Measurements from ENCODE around the gene CALCR.
"Not testable (repeated sequence)": the region's sequence is repeated elsewhere in the genome, so short reads cannot be mapped to it uniquely, and the experiment has no call there.

Gene CALCR

GRCh38 chr7:93559639-93560491 is 14.7 kb downstream of the CALCR start:
- DNase-seq, result no peak

- no peak for DNase-seq
Measured at GRCh38 chr7:93558705-93559614, 15.6 kb downstream of the CALCR start.

GRCh38 chr7:93551931-93552330 is 22.6 kb downstream of the CALCR start:
- DNase-seq, result no peak

DNA sequence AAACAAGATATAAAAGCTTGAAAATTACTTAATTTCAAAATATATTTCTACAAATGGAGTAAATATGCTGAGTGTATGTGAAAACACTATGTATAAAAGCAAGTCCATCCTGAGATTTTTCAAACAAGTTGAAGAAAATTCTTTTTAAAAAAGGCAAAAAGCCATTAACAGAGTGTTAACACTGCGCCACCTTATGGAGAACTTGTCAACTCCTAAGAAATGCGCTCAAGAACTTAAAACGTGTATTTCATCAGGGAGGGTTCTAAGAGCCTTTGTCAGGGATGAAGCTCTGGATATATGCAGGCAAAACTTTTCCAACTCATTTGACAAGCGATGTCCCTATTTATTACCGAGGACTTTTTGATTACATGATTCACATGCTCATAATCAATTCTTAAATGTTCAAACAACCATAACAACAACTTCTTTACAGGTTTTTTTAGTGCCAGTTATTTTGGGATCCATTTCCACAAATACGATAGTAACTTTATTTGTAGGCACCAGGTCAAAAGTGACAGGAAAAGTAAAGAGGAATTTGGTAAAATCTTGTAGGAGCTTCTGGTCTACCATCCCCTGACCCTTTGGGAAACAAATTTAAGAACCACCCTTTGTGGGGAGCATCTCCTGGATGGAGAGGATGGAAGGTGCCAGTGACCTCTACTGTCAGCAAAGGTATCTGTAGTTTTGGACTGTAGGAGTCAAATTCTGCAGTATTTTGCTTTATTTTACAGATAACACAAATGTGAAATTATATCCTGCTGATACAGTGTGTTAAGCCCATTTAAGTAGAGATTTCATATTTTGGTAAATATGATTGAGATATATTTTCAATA is 23.2 kb downstream of the CALCR start:
- no peak for DNase-seq

- DNase-seq, result no peak
Measured at GRCh38 chr7:93547716-93548115, 26.8 kb downstream of the CALCR start.

GRCh38 chr7:93544691-93545090 is 29.8 kb downstream of the CALCR start:
- DNase-seq, result no peak

GRCh38 chr7:93538061-93538460 is 36.5 kb downstream of the CALCR start:
- DNase-seq, result no peak

- DNase-seq, result no peak
Measured at GRCh38 chr7:93535616-93536015, 38.9 kb downstream of the CALCR start.

GRCh38 chr7:93530701-93531100 is 43.8 kb downstream of the CALCR start:
- no peak for DNase-seq

GRCh38 chr7:93516834-93517233 is 57.7 kb downstream of the CALCR start:
- DNase-seq, result no peak

DNA sequence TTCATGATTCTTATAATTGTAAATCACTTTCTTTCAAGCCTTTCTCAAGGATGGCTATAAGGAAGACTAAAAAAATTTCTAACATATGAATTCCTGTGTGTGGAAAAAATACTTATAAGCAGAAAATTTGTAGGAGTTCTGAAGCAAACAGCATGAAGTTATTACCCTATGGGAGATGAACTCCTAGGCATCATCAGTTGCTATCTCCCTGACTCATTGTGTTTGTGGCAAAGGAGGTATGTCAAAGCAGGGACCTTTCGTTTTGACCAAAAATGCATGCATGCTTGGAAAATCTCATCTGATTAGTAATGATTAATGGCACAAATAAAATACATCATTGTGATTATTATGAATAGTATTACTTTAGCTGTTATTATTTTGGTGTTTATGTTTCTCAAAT is 59.4 kb downstream of the CALCR start:
- DNase-seq, result no peak

DNA sequence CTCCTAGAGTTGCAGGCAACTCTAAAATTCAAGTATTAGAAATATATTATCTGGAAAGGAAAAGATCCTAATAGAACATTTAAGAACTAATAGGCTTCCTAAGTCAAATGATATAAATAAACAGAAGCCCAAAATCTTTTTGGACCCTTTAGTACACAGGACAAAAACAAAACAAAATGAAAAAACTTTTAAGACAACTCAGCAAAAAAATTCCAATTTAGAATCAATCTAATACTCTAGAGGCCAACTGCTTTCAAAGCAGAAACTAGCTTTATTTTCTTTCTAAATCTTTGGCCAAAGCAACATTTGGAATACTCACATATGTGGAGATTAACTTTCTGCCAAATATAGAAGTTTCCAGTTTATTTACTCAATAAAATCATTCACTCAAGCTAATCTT is 65.2 kb downstream of the CALCR start:
- DNase-seq, result no peak

GRCh38 chr7:93503088-93503487 is 71.4 kb downstream of the CALCR start:
- no peak for DNase-seq

GRCh38 chr7:93491860-93492259 is 82.7 kb downstream of the CALCR start:
- DNase-seq, result not testable (repeated sequence)

DNA sequence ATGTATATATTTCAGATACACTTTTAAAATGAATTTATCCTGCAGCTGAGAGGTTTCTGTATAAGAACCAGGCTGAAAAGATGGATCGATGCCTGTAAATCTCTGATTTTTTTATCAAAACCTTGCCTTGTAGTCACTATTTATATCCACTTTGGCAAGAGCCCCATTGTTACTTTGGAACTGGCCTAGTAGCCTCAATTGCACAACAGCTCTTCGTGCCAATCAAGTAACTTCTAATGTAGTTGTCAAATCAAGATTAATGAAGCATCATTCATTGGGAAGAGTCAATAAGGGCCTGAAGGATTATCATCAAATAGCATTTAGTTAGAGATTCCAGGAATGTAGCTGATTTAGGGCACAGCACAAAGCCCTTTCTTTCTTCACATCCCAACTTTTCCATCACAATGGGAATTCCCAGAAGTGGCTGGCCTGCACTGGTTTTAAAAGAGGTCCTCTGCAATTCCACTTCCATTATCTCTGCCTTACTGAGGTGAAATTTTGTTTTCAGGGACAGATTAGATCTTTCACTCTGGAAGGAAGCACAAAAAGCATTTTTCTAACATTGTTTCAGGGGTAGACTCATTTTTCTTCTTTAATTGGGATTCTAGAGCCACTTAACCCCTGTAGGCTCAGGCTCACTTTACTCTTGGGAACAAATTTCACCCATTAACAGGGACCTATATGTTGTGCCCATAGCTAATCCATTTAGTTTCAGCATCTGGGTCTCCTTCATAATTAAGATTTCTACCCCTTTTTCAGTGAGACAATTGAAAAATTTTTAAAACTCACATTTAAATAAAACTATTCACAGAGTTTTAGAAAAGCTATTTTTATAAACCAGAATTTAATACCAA is 97.8 kb downstream of the CALCR start:
- no peak for DNase-seq

DNA sequence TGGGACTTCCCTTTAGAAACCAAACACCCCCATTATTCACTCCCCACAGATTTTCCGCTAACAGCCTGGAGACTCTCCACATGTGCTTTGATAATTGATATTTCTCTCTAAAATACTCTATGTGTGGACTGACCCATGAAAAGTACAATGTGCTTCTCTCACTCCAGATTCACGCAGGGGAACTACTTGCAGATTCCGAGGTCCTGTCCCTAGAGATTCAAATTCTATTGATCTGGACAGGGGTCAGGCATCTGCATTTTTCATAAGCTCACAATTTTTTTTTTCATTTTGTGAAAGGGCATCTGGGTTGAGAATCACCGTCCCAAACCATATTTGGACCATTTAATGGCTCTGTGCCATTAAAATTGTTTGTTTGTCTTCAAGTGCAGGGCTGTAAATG is 98.7 kb downstream of the CALCR start:
- no peak for DNase-seq

GRCh38 chr7:93471456-93471855 is 103.1 kb downstream of the CALCR start:
- no peak for DNase-seq

DNA sequence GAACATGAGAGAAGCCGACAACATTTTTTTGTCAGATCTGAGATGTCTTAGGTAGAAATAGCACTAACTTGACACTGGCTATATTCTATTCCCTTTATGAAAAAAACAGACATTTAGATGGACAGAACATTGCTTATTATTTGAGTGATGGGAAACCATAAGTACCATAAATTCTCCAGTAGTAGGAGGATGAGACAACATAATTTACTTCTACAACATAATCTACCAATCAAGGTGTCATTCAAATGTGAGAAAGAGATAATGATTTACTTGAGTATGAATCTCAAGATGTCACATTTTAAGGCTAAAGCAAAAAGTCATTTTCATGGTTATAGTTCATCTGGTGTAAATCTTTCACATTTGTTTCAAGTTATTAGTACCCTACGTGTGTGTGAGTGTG is 110.8 kb downstream of the CALCR start:
- no peak for DNase-seq

DNA sequence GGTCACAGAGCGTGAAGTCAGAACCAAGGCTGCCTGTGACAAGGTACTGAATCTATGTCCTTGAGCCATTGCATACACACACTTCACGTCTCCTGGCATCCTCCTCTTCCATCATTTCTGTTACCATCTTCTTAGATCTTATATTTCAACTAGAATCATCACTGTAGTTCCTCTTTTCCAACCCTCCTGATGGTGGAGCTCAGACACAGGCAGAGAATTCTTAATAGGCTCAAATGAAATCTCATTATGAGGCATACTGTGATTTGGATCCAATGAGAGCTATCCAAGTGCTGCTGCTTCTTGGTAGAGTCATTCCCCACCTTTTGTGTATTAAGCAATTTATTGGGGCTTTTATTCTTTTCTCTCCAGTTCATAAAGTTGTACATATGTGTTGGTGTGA is 113.2 kb downstream of the CALCR start:
- no peak for DNase-seq

DNA sequence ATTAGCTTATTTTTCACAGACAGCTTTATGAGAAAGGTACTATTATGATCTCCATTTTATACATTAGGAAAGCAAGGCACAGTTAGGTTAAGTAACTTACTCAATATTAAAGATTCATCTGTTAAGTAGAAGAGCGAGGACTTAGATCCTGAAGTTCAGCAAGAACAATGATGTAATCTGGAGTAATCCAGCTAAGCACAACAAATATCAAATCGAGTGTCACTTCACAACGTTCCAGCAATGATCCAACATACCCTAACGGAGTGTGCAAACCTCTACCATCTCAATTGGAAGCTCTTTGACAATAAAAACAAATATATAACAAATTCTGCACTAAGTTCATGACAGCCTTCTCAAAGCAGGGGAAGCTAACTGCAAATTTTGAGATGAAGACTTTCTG is 121.3 kb downstream of the CALCR start:
- DNase-seq, result no peak

DNA sequence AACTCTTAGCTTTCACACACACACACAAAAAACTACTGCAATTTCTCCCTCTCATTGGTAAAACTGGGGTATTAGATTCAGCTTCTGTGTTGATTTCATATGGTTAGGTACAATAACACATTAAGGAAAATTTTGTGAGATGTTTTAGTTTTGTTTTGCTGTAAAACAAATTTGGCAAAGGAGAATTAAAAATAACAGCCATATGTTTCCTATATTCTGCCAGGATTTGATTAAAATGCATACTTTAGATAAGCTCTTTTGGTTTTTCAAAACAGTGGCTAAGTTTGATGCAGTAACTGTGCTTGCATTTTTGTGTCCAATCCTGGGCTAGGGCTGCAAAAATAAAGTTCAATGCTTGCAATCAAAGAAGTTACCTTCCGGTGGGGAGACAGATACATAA is 126.3 kb downstream of the CALCR start:
- DNase-seq, result no peak

DNA sequence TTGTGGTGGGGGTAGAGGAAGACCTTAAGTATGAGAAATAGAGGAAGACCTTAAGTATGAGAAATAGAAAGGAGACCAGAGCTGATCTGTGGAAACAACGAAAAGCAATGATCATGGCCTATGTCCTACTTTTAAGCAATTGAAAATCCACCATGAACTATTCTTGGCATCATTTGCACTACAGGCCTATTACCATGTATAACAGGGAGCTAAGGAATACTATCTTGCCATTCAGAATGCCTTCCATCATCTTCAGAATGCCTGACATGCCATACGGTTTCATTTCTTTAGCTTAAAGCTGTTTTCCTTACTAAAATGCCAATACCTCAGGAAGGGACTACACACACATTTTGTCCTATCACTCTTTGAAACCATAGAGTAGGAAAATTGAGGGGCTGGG is 127.0 kb downstream of the CALCR start:
- DNase-seq, result no peak

All from activated gamma-delta T cell (primary cell).